GM12874 (cell line): ENCODE measurements around the gene PTCD3.

Source experiments
- CTCF ChIP-seq: IDR thresholded peaks from 2 replicates; pipeline ENCODE4 v1.5.1; 2011; ENCODE audit warnings: low read depth, mild to moderate bottlenecking, control low read depth, low read length, moderate library complexity; ENCODE audit not compliant: insufficient read depth

PTCD3 gene

GRCh38 chr2:86175828-86176227, 69.8 kb downstream of the PTCD3 start:
- TF ChIP-seq CTCF: no peak

- TF ChIP-seq CTCF: no peak
These were observed 70.6 kb downstream of the PTCD3 start for GRCh38 chr2:86176597-86176996.

GRCh38 chr2:86185517-86186212, 79.6 kb downstream of the PTCD3 start:
- TF ChIP-seq CTCF: no peak

GRCh38 chr2:86186431-86186830, 80.4 kb downstream of the PTCD3 start:
- TF ChIP-seq CTCF: no peak

GRCh38 chr2:86189782-86190416, 83.9 kb downstream of the PTCD3 start:
- TF ChIP-seq CTCF: no peak
